Neural progenitor cell (in vitro differentiated cells): ENCODE measurements around the gene CBLC.

Experiments used
- CTCF ChIP-seq: fragments of 200-600 bp; sonication (generic); IDR thresholded peaks from 2 replicates; pipeline ENCODE4 v1.5.1; 2017; ENCODE audit warnings: antibody characterized with exemption, mild to moderate bottlenecking
- EZH2phosphoT487 ChIP-seq: fragments of 200-600 bp; sonication (generic); IDR thresholded peaks from 2 replicates; pipeline ENCODE4 v1.6.1; 2017; ENCODE audit warnings: antibody characterized with exemption

GRCh38 chr19:44754750-44755080 is 23.0 kb upstream of the CBLC start:
- TF ChIP-seq CTCF, result no peak
- no peak for TF ChIP-seq EZH2phosphoT487
